ENCODE results near the gene FXN.
"Not testable (repeated sequence)": the region's sequence is repeated elsewhere in the genome, so short reads cannot be mapped to it uniquely, and the experiment has no call there.

The FXN gene

GRCh38 chr9:69036799-69037198, 1.2 kb downstream of the FXN start:
- TF ChIP-seq CTCF (IDR thresholded peaks at IDR 0.05; ENCODE audit: insufficient read depth, missing control alignments), result no peak
- FAIRE-seq (no peak), DNase-seq (ENCODE audit: insufficient read length, low spot score) (no peak)

- no peak for TF ChIP-seq CTCF (IDR thresholded peaks at IDR 0.05; ENCODE audit: insufficient read depth, missing control alignments)
- DNase-seq (ENCODE audit: insufficient read length, low spot score) (no peak), FAIRE-seq (no peak)
These were observed 5.1 kb downstream of the FXN start for GRCh38 chr9:69040646-69041045.

- TF ChIP-seq CTCF (IDR thresholded peaks at IDR 0.05; ENCODE audit: insufficient read depth, missing control alignments), result no peak
- DNase-seq (ENCODE audit: insufficient read length, low spot score) (no peak), FAIRE-seq (no peak)
These were observed 9.0 kb downstream of the FXN start for GRCh38 chr9:69044240-69045219.

- no peak for FAIRE-seq
- TF ChIP-seq CTCF (IDR thresholded peaks at IDR 0.05; ENCODE audit: insufficient read depth, missing control alignments), result no peak
These were observed 10.3 kb downstream of the FXN start for GRCh38 chr9:69045821-69046220.

GRCh38 chr9:69046723-69047122, 11.2 kb downstream of the FXN start:
- no peak for FAIRE-seq
- TF ChIP-seq CTCF (IDR thresholded peaks at IDR 0.05; ENCODE audit: insufficient read depth, missing control alignments), result no peak

More at GRCh38 chr9:69045821-69046220, 10.3 kb downstream of the FXN start:
- DNase-seq (ENCODE audit: insufficient read length, low spot score), result no peak

GRCh38 chr9:69047371-69047770, 11.8 kb downstream of the FXN start:
- no peak for TF ChIP-seq CTCF (IDR thresholded peaks at IDR 0.05; ENCODE audit: insufficient read depth, missing control alignments)
- DNase-seq (ENCODE audit: insufficient read length, low spot score) (no peak), FAIRE-seq (no peak)

More at GRCh38 chr9:69046723-69047122, 11.2 kb downstream of the FXN start:
- no peak for DNase-seq (ENCODE audit: insufficient read length, low spot score)

- DNase-seq (ENCODE audit: insufficient read length, low spot score), result no peak
- no peak for FAIRE-seq
- TF ChIP-seq CTCF (IDR thresholded peaks at IDR 0.05; ENCODE audit: insufficient read depth, missing control alignments), result no peak
These were observed 13.5 kb downstream of the FXN start for GRCh38 chr9:69049094-69049493.

- not testable (repeated sequence) for FAIRE-seq; DNase-seq (ENCODE audit: insufficient read length, low spot score)
These were observed 15.4 kb downstream of the FXN start for GRCh38 chr9:69050936-69051335.
